ENCODE results near the gene SLC13A5. TPM values are rescaled to one million over a fixed set of nuclear protein-coding genes. Genes with fewer than 3 reads are reported as not detected.
"Not testable (repeated sequence)": the region's sequence is repeated elsewhere in the genome, so short reads cannot be mapped to it uniquely, and the experiment has no call there.

Gene SLC13A5
- total and polyA plus RNA-seq, 7 donors = under 0.01 to 0.14 (median 0.03) TPM; not detected in 4

DNA sequence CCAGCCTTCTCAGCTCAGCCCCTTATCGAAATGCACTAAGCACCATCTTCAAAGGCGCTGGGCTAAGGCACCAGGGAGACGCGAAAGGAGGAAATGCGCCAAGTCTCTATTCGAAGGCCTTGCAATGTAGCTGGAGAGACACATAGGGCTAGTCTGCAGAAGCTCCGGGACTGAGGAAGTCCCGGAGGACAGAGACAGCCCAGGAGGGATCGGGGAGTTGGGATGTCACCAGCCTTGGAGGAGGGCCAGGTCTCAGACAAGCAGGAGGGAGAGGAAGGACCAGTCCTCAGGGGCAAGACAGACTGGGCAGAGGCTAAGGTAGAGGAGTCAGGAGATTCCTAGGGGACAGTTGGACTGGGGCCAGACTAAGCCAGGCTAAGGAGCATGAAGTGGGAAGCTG lies 53.1 kb downstream of the SLC13A5 start:
- intact Hi-C loops (cut with DNase I) = no loop called here
- Histone ChIP-seq H3K4me1 (peaks cover 0 to 4% (median 0%) of the 10 kb centered on the region in 4 donors), H3K9me3 (no peaks in the 10 kb centered on the region), H3K36me3 (no peaks in the 10 kb centered on the region), H3K27me3 (peaks cover 3 to 52% (median 16%) of the 10 kb centered on the region in 3 donors), H3K27ac (no peak overlapping the region), H3K4me3 (no peak overlapping the region)
- 84 to 89% methylated on average over 9 of the region's 9 CpGs for WGBS, 2 donors
- DNase-seq = no peak
- TF ChIP-seq, protein P1, sequence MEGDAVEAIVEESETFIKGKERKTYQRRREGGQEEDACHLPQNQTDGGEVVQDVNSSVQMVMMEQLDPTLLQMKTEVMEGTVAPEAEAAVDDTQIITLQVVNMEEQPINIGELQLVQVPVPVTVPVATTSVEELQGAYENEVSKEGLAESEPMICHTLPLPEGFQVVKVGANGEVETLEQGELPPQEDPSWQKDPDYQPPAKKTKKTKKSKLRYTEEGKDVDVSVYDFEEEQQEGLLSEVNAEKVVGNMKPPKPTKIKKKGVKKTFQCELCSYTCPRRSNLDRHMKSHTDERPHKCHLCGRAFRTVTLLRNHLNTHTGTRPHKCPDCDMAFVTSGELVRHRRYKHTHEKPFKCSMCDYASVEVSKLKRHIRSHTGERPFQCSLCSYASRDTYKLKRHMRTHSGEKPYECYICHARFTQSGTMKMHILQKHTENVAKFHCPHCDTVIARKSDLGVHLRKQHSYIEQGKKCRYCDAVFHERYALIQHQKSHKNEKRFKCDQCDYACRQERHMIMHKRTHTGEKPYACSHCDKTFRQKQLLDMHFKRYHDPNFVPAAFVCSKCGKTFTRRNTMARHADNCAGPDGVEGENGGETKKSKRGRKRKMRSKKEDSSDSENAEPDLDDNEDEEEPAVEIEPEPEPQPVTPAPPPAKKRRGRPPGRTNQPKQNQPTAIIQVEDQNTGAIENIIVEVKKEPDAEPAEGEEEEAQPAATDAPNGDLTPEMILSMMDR (IDR thresholded peaks at IDR 0.05) = no peak
- TF ChIP-seq POLR2A (IDR thresholded peaks at IDR 0.05) = no peak
- no peak for TF ChIP-seq EP300 (IDR thresholded peaks at IDR 0.05)
- no peak for TF ChIP-seq POLR2AphosphoS5 (IDR thresholded peaks at IDR 0.05)

DNA sequence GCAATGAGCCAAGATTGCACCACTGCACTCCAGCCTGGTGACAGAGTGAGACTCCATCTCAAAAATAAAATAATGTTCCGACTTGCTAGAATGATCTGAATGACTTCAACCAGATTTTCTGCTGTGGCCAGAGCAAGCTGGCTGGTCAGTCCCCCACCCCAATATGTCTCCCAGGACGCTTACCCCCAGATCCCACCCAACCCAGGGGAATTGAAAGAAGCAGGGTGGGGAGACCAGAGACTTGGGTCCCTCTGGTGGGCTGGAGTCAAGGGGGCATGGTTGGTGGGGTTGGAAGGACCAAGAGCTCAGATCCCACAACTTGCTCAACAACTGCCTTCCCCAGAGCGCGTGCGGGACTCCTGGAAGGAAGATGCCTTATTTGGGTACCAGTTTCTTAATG lies 54.8 kb downstream of the SLC13A5 start:
- DNase-seq; H3K9me3 ChIP-seq; H3K36me3 ChIP-seq; intact Hi-C loops (cut with DNase I); H3K27ac ChIP-seq; H3K4me3 ChIP-seq: not testable (repeated sequence)
- H3K4me1 ChIP-seq = peaks cover 0 to 11% (median 2%) of the 10 kb centered on the region in 4 donors
- 95 to 98% methylated on average over 2 of the region's 5 CpGs for WGBS, 2 donors
- H3K27me3 ChIP-seq = peaks cover 8 to 68% (median 19%) of the 10 kb centered on the region in 3 donors

DNA sequence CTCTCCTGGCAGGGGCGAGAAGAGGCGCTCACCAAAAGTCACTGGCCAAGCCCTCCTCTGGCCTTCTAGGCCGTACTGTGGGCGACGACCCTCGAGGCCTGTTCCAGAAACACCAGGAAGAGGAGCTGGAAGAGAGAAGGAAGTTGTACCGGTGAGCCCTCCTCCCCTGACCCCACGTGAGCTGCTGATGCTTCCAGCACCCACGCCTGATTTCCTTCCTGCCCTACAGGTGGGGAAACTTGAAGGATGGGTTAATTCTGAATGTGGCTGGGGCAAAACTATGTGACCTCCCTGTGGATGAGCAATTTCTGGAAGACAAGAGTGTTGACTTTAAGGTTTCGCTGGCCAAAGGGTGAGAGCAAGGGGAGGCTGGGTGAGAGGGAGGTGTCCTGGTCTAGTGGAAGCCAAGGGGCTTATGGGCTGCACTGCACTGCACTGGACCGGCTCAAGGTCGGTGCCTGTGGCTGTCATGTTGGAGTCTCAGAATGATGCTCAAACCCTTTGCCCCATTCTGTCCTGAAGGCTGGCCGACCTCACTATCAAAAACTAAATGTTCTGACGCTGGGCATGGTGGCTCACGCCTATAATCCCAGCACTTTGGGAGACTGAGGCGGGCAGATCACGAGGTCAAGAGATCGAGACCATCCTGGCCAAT lies 55.4 kb downstream of the SLC13A5 start:
- H3K9me3 ChIP-seq = no peaks in the 10 kb centered on the region
- intact Hi-C loops (cut with DNase I) = no loop called here
- DNase-seq = no peak
- H3K36me3 ChIP-seq = no peaks in the 10 kb centered on the region
- H3K27ac ChIP-seq = no peak overlapping the region
- 70 to 80% methylated on average over 18 of the region's 18 CpGs for WGBS, 2 donors
- peaks cover 0 to 17% (median 3%) of the 10 kb centered on the region in 4 donors for H3K4me1 ChIP-seq
- H3K27me3 ChIP-seq = peaks cover 8 to 75% (median 19%) of the 10 kb centered on the region in 3 donors
- no peak overlapping the region for H3K4me3 ChIP-seq
- TF ChIP-seq, protein P1 (IDR thresholded peaks at IDR 0.05) = no peak
- TF ChIP-seq EP300 (IDR thresholded peaks at IDR 0.05) (no peak), POLR2A (IDR thresholded peaks at IDR 0.05) (no peak), POLR2AphosphoS5 (IDR thresholded peaks at IDR 0.05) (no peak)

DNA sequence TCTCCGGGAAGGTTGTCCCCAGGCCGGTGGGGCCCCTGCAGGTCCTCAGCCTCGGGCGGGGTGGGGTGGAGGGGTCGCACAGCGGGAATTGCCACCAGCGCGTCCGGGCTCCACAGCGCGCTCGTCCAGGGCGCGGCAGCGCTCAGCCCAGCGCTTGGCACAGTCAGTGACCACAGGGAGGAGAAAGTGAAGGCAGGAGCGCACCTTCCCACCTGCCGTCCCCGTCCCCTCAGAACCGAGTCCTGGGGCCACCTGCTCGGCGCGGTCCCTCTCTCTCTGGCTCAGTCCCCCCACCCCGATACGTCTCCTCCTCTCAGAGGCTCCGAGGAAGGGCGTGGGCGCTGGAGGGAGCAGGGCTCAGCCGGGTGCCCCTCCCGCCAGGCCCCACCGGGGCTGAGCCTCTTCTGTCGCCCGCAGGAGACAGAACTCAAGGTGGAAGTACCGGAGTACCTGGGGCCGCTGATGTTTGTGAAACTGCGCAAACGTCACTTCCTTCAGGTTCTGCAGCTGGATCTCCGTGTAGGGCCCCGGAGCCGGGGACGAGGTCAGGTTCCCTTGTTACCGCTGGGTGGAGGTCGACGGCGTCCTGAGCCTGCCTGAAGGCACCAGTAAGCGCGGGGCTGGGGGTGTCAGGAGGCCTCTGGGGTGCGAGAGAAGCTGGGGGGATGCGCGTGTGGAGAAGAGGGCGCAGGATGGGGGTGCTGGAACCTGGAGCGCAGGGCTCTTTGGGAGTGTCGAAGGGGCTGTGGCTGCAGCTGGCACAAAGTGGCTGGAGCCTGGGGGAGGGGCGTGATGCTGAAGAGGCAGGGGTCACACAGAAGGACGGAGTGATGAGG lies 56.2 kb downstream of the SLC13A5 start:
- peaks cover 8 to 74% (median 19%) of the 10 kb centered on the region in 3 donors for H3K27me3 ChIP-seq

DNA sequence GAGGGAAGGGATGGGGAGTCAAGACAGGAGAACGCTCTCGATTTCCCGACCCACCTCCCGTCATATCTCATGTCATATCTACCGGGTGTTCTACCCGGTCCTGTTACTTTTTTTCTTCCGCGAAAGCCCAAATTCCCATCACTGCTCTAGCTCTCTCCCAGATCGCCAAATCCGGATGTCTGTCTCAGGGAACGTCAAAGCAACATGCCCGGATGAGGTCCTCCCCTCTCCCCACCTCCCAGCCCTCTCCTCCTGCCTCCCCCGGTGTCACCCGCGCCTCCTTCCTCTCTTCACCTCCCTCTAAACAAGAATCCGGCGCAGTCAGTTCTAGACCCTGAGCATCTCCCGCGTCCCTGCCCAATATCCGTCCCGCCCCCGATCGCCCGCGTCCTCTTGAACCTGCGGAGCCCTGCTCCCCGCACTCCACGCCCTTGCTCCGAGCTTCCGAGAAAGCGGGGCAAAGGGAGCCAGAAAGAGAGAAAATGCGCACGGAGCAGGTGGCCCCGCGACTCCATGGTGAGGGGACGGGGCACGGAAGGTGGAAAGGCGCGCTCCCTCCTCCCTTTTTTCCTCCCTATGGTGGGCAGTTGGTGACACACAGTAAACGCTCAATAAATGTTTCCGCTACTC lies 57.3 kb downstream of the SLC13A5 start:
- intact Hi-C loops (cut with DNase I); H3K36me3 ChIP-seq; H3K9me3 ChIP-seq; H3K27ac ChIP-seq; DNase-seq; H3K4me3 ChIP-seq: not testable (repeated sequence)
- 5 to 6% methylated on average over 26 to 37 of the region's 41 CpGs for WGBS, 2 donors
- H3K4me1 ChIP-seq = peaks cover 0 to 30% (median 14%) of the 10 kb centered on the region in 4 donors
- H3K27me3 ChIP-seq = peaks cover 8 to 68% (median 19%) of the 10 kb centered on the region in 3 donors

More for the DNA sequence above, 56.2 kb downstream of the SLC13A5 start:
- intact Hi-C loops (cut with DNase I); H3K9me3 ChIP-seq; H3K4me3 ChIP-seq; H3K36me3 ChIP-seq; H3K27ac ChIP-seq; DNase-seq: not testable (repeated sequence)
- peaks cover 0 to 24% (median 10%) of the 10 kb centered on the region in 4 donors for H3K4me1 ChIP-seq
- 5 to 6% methylated on average over 53 to 54 of the region's 55 CpGs for WGBS, 2 donors
